ENCODE results near the gene PEAK1. TPM values are rescaled to one million over a fixed set of nuclear protein-coding genes. Genes with fewer than 3 reads are reported as not detected.

Gene PEAK1
- total and polyA plus RNA-seq, 4 experiments from 2014 or later, result 2.2 to 10.1 (median 7.8) TPM; not detected in 1

- no peaks in the 10 kb centered on the region for H3K27me3 Mint-ChIP-seq
- ChIA-PET CTCF (ENCODE audit: partially characterized antibody) (no interaction called here), POLR2A (ENCODE audit: partially characterized antibody) (no interaction called here)
- peaks cover 0 to under 1% (median 0%) of the 10 kb centered on the region in 8 donors for H3K9me3 Mint-ChIP-seq
- peak in 2 of 5 donors; percentile 3 to 6 for DNase-seq
- no peaks in the 10 kb centered on the region for H3K27me3 ChIP-seq (ENCODE audit: insufficient read depth, low read length)
- no peaks in the 10 kb centered on the region for H3K9me3 ChIP-seq (ENCODE audit: control insufficient read depth in 1 of 2, low read length in 2 of 2)
- H3K36me3 ChIP-seq (ENCODE audit: insufficient read depth, low read length), result no peaks in the 10 kb centered on the region
- H3K4me3 Mint-ChIP-seq, result peak overlapping the region in 6 of 8 donors; percentile 15 to 45 (median 24)
- H3K4me1 ChIP-seq (ENCODE audit: insufficient read depth, low read length), result peaks cover 30% of the 10 kb centered on the region
- peaks cover 26 to 45% (median 36%) of the 10 kb centered on the region in 4 donors for H3K4me1 Mint-ChIP-seq
- intact Hi-C loops (cut with micrococcal nuclease), result no loop called here
- no peak overlapping the region for H3K27ac ChIP-seq (ENCODE audit: low read depth, low read length)
- peak overlapping the region in 6 of 7 donors; percentile 7 to 84 (median 54) for H3K27ac Mint-ChIP-seq
- no peak overlapping the region for H3K4me3 ChIP-seq (ENCODE audit: low read length in 2 of 2)
- peaks cover 23 to 26% of the 10 kb centered on the region in 2 donors for H3K36me3 Mint-ChIP-seq
Observed at GRCh38 chr15:77457191-77457904, 37.4 kb upstream of the PEAK1 start.

DNA sequence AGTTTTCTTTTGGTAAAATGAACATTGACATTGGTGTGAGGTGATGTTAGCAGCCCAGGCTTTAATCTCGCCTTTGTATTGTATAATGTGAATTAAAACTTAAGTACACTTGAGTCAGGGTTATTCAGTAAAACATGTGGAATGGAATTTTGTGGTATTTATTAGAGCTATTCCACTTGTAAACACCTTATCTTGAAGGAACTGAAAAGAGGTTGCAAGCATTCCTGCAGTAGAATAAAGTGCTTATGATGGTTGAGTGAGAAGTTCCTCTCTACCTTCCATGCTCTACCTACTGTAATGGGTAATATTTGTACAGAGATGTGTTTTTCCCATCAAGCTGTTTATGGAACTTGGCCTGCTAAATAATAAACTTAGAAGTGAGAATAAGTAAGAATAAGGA, 36.8 kb upstream of the PEAK1 start:
- peaks cover 30% of the 10 kb centered on the region for H3K4me1 ChIP-seq (ENCODE audit: insufficient read depth, low read length)
- Mint-ChIP-seq H3K9me3 (peaks cover 0 to 2% (median 0%) of the 10 kb centered on the region in 8 donors), H3K36me3 (peaks cover 23 to 26% of the 10 kb centered on the region in 2 donors), H3K4me3 (peak overlapping the region in 2 of 8 donors; percentile 12 to 45), H3K27me3 (no peaks in the 10 kb centered on the region), H3K4me1 (peaks cover 27 to 45% (median 37%) of the 10 kb centered on the region in 4 donors), H3K27ac (peak overlapping the region in 5 of 7 donors; percentile 7 to 81 (median 47))
- no peak overlapping the region for H3K27ac ChIP-seq (ENCODE audit: low read depth, low read length)
- ChIA-PET POLR2A (ENCODE audit: partially characterized antibody) (no interaction called here), CTCF (ENCODE audit: partially characterized antibody) (no interaction called here)
- H3K27me3 ChIP-seq (ENCODE audit: insufficient read depth, low read length), result no peaks in the 10 kb centered on the region
- intact Hi-C loops (cut with micrococcal nuclease), result no loop called here
- no peaks in the 10 kb centered on the region for H3K9me3 ChIP-seq (ENCODE audit: control insufficient read depth in 1 of 2, low read length in 2 of 2)
- DNase-seq, result no peak
- no peaks in the 10 kb centered on the region for H3K36me3 ChIP-seq (ENCODE audit: insufficient read depth, low read length)
- no peak overlapping the region for H3K4me3 ChIP-seq (ENCODE audit: low read length in 2 of 2)

GRCh38 chr15:77455696-77456321, 35.9 kb upstream of the PEAK1 start:
- Mint-ChIP-seq H3K4me3 (no peak overlapping the region), H3K4me1 (peaks cover 27 to 39% (median 36%) of the 10 kb centered on the region in 4 donors), H3K36me3 (peaks cover 17 to 18% of the 10 kb centered on the region in 2 donors), H3K27me3 (no peaks in the 10 kb centered on the region), H3K9me3 (peaks cover 0 to 2% (median 0%) of the 10 kb centered on the region in 8 donors), H3K27ac (peak overlapping the region in 2 of 7 donors; percentile 2 to 10)
- no peaks in the 10 kb centered on the region for H3K27me3 ChIP-seq (ENCODE audit: insufficient read depth, low read length)
- POLR2A ChIA-PET (ENCODE audit: partially characterized antibody), result no interaction called here
- H3K4me1 ChIP-seq (ENCODE audit: insufficient read depth, low read length), result peaks cover 30% of the 10 kb centered on the region
- H3K9me3 ChIP-seq (ENCODE audit: control insufficient read depth in 1 of 2, low read length in 2 of 2), result no peaks in the 10 kb centered on the region
- no peak overlapping the region for H3K4me3 ChIP-seq (ENCODE audit: low read length in 2 of 2)
- intact Hi-C loops (cut with micrococcal nuclease), result no loop called here
- no peak overlapping the region for H3K27ac ChIP-seq (ENCODE audit: low read depth, low read length)
- DNase-seq, result no peak
- H3K36me3 ChIP-seq (ENCODE audit: insufficient read depth, low read length), result no peaks in the 10 kb centered on the region
- CTCF ChIA-PET (ENCODE audit: partially characterized antibody), result no interaction called here

- peak overlapping the region in 2 of 7 donors; percentile 20 to 53 for H3K27ac Mint-ChIP-seq
- H3K27ac ChIP-seq (ENCODE audit: low read depth, low read length), result no peak overlapping the region
- H3K4me3 ChIP-seq (ENCODE audit: low read length in 2 of 2), result no peak overlapping the region
- no peak overlapping the region for H3K4me3 Mint-ChIP-seq
- H3K4me1 ChIP-seq (ENCODE audit: insufficient read depth, low read length), result peaks cover 30% of the 10 kb centered on the region
- H3K4me1 Mint-ChIP-seq, result peaks cover 27 to 39% (median 35%) of the 10 kb centered on the region in 4 donors
- ChIA-PET POLR2A (ENCODE audit: partially characterized antibody) (no interaction called here), CTCF (ENCODE audit: partially characterized antibody) (no interaction called here)
- H3K36me3 ChIP-seq (ENCODE audit: insufficient read depth, low read length), result no peaks in the 10 kb centered on the region
- no peak for DNase-seq
- H3K36me3 Mint-ChIP-seq, result peaks cover 10 to 12% of the 10 kb centered on the region in 2 donors
- no peaks in the 10 kb centered on the region for H3K9me3 ChIP-seq (ENCODE audit: control insufficient read depth in 1 of 2, low read length in 2 of 2)
- no peaks in the 10 kb centered on the region for H3K27me3 Mint-ChIP-seq
- intact Hi-C loops (cut with micrococcal nuclease), result no loop called here
- no peaks in the 10 kb centered on the region for H3K27me3 ChIP-seq (ENCODE audit: insufficient read depth, low read length)
- peaks cover 0 to 2% (median 0%) of the 10 kb centered on the region in 8 donors for H3K9me3 Mint-ChIP-seq
Observed at GRCh38 chr15:77454951-77455350, 35.0 kb upstream of the PEAK1 start.

- Histone ChIP-seq H3K9me3 (ENCODE audit: control insufficient read depth in 1 of 2, low read length in 2 of 2) (no peaks in the 10 kb centered on the region), H3K4me3 (ENCODE audit: low read length in 2 of 2) (no peak overlapping the region), H3K27ac (ENCODE audit: low read depth, low read length) (no peak overlapping the region), H3K4me1 (ENCODE audit: insufficient read depth, low read length) (peaks cover 30% of the 10 kb centered on the region), H3K27me3 (ENCODE audit: insufficient read depth, low read length) (no peaks in the 10 kb centered on the region), H3K36me3 (ENCODE audit: insufficient read depth, low read length) (no peaks in the 10 kb centered on the region)
- POLR2A ChIA-PET (ENCODE audit: partially characterized antibody), result no interaction called here
- no peak for DNase-seq
- no peaks in the 10 kb centered on the region for H3K27me3 Mint-ChIP-seq
- intact Hi-C loops (cut with micrococcal nuclease), result no loop called here
- peaks cover 31 to 39% (median 35%) of the 10 kb centered on the region in 4 donors for H3K4me1 Mint-ChIP-seq
- H3K4me3 Mint-ChIP-seq, result no peak overlapping the region
- peaks cover 0 to 2% (median 0%) of the 10 kb centered on the region in 8 donors for H3K9me3 Mint-ChIP-seq
- H3K36me3 Mint-ChIP-seq, result peaks cover 6 to 12% of the 10 kb centered on the region in 2 donors
- H3K27ac Mint-ChIP-seq, result peak overlapping the region in 1 of 7 donors; percentile 20
- CTCF ChIA-PET (ENCODE audit: partially characterized antibody), result no interaction called here
Observed at GRCh38 chr15:77454265-77454664, 34.4 kb upstream of the PEAK1 start.

DNA sequence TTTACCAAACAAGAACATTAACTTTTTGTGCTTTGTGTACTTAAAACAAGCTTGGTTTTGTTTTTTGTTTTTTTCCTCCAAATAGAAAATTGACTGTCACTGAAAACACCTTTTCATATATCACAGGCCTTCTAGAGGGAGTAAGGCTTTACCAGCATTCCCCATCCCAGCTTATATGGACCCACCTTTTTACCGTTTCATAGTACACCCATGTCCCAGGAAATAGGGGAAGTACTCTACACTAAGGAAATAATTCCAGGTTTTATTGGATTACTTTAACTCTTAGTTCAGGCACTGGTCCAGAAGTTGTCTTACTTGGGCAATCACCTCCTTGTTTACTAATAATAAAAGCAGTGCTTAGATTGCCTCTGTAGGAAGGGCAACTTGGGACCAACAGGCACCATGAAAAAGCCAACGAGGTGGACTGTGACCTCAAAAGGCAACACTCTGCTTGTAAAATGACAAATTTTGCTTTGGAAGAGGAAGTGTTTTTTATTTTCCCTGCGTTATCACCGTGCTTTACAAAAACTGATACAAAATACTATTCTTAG, 27.0 kb upstream of the PEAK1 start:
- intact Hi-C loops (cut with micrococcal nuclease), result no loop called here
- H3K9me3 ChIP-seq (ENCODE audit: control insufficient read depth in 1 of 2, low read length in 2 of 2), result no peaks in the 10 kb centered on the region
- ChIA-PET POLR2A (ENCODE audit: partially characterized antibody) (no interaction called here), CTCF (ENCODE audit: partially characterized antibody) (interaction anchor here (0.7 kb wide), 1 partner anchor 50 kb away, joined by 3 read pairs; no protein-coding TSS in a partner anchor)
- DNase-seq, result no peak
- H3K4me3 ChIP-seq (ENCODE audit: low read length in 2 of 2), result no peak overlapping the region
- Mint-ChIP-seq H3K9me3 (no peaks in the 10 kb centered on the region), H3K27me3 (no peaks in the 10 kb centered on the region), H3K4me1 (peaks cover 11 to 19% (median 15%) of the 10 kb centered on the region in 4 donors), H3K27ac (no peak overlapping the region), H3K36me3 (peaks cover 12 to 22% of the 10 kb centered on the region in 2 donors), H3K4me3 (no peak overlapping the region)
- no peaks in the 10 kb centered on the region for H3K36me3 ChIP-seq (ENCODE audit: insufficient read depth, low read length)
- H3K27ac ChIP-seq (ENCODE audit: low read depth, low read length), result no peak overlapping the region
- no peaks in the 10 kb centered on the region for H3K4me1 ChIP-seq (ENCODE audit: insufficient read depth, low read length)
- H3K27me3 ChIP-seq (ENCODE audit: insufficient read depth, low read length), result no peaks in the 10 kb centered on the region

DNA sequence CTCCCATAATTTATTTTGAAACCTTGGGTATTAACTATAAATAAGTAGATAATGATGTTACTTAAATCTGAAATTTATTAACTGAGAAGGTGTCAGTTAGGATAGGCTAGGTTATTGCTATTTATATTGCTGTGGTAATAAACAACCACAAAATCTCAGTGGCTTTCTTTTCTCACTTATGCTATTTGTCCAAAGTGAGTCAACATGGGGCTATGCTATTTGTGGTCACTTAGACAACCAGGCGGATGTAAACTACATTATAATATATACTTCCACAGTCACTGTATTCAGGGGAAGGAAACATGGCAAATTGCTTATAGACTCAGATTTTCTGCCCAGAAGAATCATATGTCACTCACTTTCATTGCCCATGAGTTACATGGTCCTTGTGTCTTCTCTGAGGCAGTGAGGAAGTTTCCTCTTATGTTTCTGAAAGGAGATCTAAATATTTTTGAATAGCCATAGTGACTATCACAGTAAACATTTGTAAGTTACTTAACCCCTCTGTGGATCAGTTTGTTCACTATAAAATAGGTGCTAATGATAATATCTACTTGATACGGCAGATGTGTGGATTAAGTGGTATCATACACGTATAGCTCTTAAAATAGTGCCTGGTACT, 20.6 kb upstream of the PEAK1 start:
- H3K4me1 ChIP-seq (ENCODE audit: insufficient read depth, low read length), result no peaks in the 10 kb centered on the region
- H3K4me1 Mint-ChIP-seq, result peaks cover 21 to 27% (median 25%) of the 10 kb centered on the region in 4 donors
- CTCF ChIA-PET (ENCODE audit: partially characterized antibody), result no interaction called here

More for the DNA sequence above, 20.6 kb upstream of the PEAK1 start:
- no peak for DNase-seq
- Mint-ChIP-seq H3K27me3 (no peaks in the 10 kb centered on the region), H3K4me3 (no peak overlapping the region), H3K36me3 (peaks cover 0 to 6% of the 10 kb centered on the region in 2 donors), H3K27ac (no peak overlapping the region), H3K9me3 (no peaks in the 10 kb centered on the region)
- H3K27me3 ChIP-seq (ENCODE audit: insufficient read depth, low read length), result no peaks in the 10 kb centered on the region
- H3K4me3 ChIP-seq (ENCODE audit: low read length in 2 of 2), result no peak overlapping the region
- intact Hi-C loops (cut with micrococcal nuclease), result no loop called here
- no peaks in the 10 kb centered on the region for H3K9me3 ChIP-seq (ENCODE audit: control insufficient read depth in 1 of 2, low read length in 2 of 2)
- no peaks in the 10 kb centered on the region for H3K36me3 ChIP-seq (ENCODE audit: insufficient read depth, low read length)
- H3K27ac ChIP-seq (ENCODE audit: low read depth, low read length), result no peak overlapping the region
- POLR2A ChIA-PET (ENCODE audit: partially characterized antibody), result no interaction called here

Data from CD4-positive, alpha-beta memory T cell (primary cell).